H1 (cell line): ENCODE results near the gene INO80. TPM values are rescaled to one million over a fixed set of nuclear protein-coding genes. Genes with fewer than 3 reads are reported as not detected.

Experiments used
- CEBPB ChIP-seq: IDR thresholded peaks from 2 replicates; pipeline ENCODE4 v1.6.1; 2012; ENCODE audit warnings: low read depth, low read length
- HDAC2 ChIP-seq, 2 experiments: fragments of 300-600 bp in 1 of 2; sonication (generic) in 1 of 2; IDR thresholded peaks; 2 replicates each; pipeline ENCODE4 v1.6.1; 2011 to 2012; ENCODE audit warnings: low read depth in 2 of 2, low read length in 2 of 2, mild to moderate bottlenecking in 2 of 2, moderate library complexity in 2 of 2, borderline replicate concordance in 1 of 2, inconsistent platforms in 1 of 2
- RAD21 ChIP-seq, 2 experiments: IDR thresholded peaks in 1 of 2; conservative IDR thresholded peaks in 1 of 2; 2 replicates each; pipeline ENCODE4 v1.6.1; 2011; ENCODE audit warnings: low read depth in 2 of 2, low read length in 2 of 2, improper control_type of control experiment in 1 of 2, inconsistent platforms in 1 of 2, mild to moderate bottlenecking in 1 of 2, moderate library complexity in 1 of 2
- SIN3A ChIP-seq, 2 experiments: IDR thresholded peaks in 1 of 2; conservative IDR thresholded peaks in 1 of 2; 2 replicates each; pipeline ENCODE4 v1.6.1; 2011 to 2012; ENCODE audit warnings: low read length in 2 of 2, improper control_type of control experiment in 1 of 2, low read depth in 1 of 2, mild to moderate bottlenecking in 1 of 2
- ZNF274 ChIP-seq: IDR thresholded peaks from 2 replicates; pipeline ENCODE4 v1.7.0; 2012; ENCODE audit warnings: low read length, borderline replicate concordance; ENCODE audit errors: extremely low read depth
- polyA plus RNA-seq, 7 experiments: library from polyadenylated mRNA; depleted of rRNA in 3 of 7; stranded (reverse) in 5 of 7; unstranded in 2 of 7; fragments of >200 nt in 5 of 7; fragments of 200-250 nt in 2 of 7; gene quantifications; 1 replicate in 5 of 7; 2 replicates in 1 of 7; 4 replicates in 1 of 7; pipeline versions ENCODE4 v1.2.1 to v1.2.3, GENCODE V29; 2011 to 2013; ENCODE audit warnings: missing spikeins in 2 of 7, mixed read lengths in 2 of 7
- total RNA-seq: library from RNA; stranded (reverse); fragmentation: NEBNext Ultra II Directional; extraction: Animal tissue kit (Norgen Biotek cat#: 25700); gene quantifications from 2 replicates; pipeline ENCODE4 v1.2.1, GENCODE V29; 2021

INO80 gene
- total and polyA plus RNA-seq, 2 of the 8 experiments (the other 6 are each of a cell fraction or from before 2014, with no cell fraction given) = 4.3 to 24.5 TPM

DNA sequence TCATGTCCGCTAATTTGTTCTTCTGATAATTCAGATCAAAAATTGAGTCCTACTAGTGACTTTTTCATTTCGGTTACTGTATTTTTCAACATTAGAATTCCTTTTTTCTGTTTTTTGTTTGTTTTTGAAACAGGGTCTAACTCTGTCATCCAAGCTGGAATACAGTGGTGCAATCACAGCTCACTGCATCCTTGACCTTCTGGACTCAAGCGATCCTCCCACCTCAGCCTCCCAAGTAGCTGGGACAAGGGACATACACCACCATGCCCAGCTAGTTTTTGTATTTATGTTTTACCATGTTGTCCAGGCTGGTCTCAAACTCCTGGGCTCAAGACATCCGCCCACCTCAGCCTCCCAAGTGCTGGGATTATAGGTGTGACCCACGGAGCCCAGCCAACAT is 8.0 kb upstream of the INO80 start (continued):
- TF ChIP-seq SIN3A (conservative IDR thresholded peaks at IDR 0.05 in 1 of 2, IDR thresholded peaks at IDR 0.05 in 1 of 2; ENCODE audit: low read depth in 1 of 2, low read length in 2 of 2) = no peak
- no peak for TF ChIP-seq RAD21 (IDR thresholded peaks at IDR 0.05 in 1 of 2, conservative IDR thresholded peaks at IDR 0.05 in 1 of 2; ENCODE audit: low read depth in 2 of 2, low read length in 2 of 2)
- no peak for TF ChIP-seq CEBPB
- no peak for TF ChIP-seq HDAC2 (IDR thresholded peaks at IDR 0.05; ENCODE audit: borderline replicate concordance in 1 of 2, low read depth in 2 of 2, low read length in 2 of 2)
- TF ChIP-seq ZNF274 = no peak
